ENCODE data around the gene CLDN8.

Gene CLDN8

GRCh38 chr21:30245061-30245460, 29.2 kb upstream of the CLDN8 start:
- no peak for TF ChIP-seq CTCF (IDR thresholded peaks at IDR 0.05; ENCODE audit: extremely low read depth, missing control alignments)
- no peak for DNase-seq (ENCODE audit: low spot score)

DNA sequence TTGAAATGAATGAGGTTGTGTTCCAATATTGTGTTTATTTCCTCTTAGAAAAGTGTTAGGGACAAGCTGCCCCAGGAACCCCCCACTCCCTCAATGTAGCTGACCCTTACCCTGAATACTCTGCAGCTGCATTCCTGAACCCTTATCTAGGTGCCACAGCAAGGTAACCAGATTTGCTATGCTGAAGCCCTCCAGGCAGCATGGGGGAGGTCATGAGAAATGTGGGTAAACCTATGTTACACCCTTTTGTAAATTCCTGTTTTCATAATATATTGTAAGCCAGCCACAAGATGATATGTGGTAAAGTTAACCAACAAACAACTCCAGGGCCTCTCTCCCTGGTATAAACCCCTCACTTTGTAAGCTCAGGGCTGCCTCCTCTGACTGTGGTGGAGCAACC, 27.8 kb upstream of the CLDN8 start:
- DNase-seq (ENCODE audit: low spot score): no peak
- TF ChIP-seq CTCF (IDR thresholded peaks at IDR 0.05; ENCODE audit: extremely low read depth, missing control alignments): no peak

- no peak for DNase-seq (ENCODE audit: low spot score)
- no peak for TF ChIP-seq CTCF (IDR thresholded peaks at IDR 0.05; ENCODE audit: extremely low read depth, missing control alignments)
Measured at GRCh38 chr21:30240661-30241060, 24.8 kb upstream of the CLDN8 start.

GRCh38 chr21:30238168-30238567, 22.3 kb upstream of the CLDN8 start:
- TF ChIP-seq CTCF (IDR thresholded peaks at IDR 0.05; ENCODE audit: extremely low read depth, missing control alignments): no peak
- no peak for DNase-seq (ENCODE audit: low spot score)

DNA sequence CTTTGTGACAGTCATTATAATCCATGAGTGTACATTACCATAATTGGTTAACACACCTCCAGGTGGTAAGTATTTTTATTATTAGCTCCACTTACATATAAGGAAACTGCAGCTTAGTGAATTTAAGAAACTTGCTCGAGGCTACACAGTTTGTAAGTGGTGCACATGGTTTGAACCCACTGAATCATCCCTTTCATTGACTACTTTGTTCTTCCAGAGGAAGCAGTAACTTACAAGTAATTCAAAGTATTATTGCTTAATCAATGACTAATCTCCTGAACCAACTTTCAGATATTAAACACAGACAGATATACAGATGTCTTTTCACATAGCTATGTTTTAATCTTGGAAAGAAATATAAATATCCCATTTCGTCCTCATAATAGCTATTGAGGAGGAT, 18.7 kb upstream of the CLDN8 start:
- no peak for TF ChIP-seq CTCF (IDR thresholded peaks at IDR 0.05; ENCODE audit: extremely low read depth, missing control alignments)
- DNase-seq (ENCODE audit: low spot score): no peak

- TF ChIP-seq CTCF (IDR thresholded peaks at IDR 0.05; ENCODE audit: extremely low read depth, missing control alignments): no peak
- no peak for DNase-seq (ENCODE audit: low spot score)
Measured at GRCh38 chr21:30234050-30234449, 18.2 kb upstream of the CLDN8 start.

- no peak for TF ChIP-seq CTCF (IDR thresholded peaks at IDR 0.05; ENCODE audit: extremely low read depth, missing control alignments)
- DNase-seq (ENCODE audit: low spot score): no peak
Measured at GRCh38 chr21:30233228-30234020, 17.5 kb upstream of the CLDN8 start.

Data from GM20000 (cell line).